Naive thymus-derived CD8-positive, alpha-beta T cell (primary cell): ENCODE results near the gene SNHG17. TPM values are rescaled to one million over a fixed set of nuclear protein-coding genes. Genes with fewer than 3 reads are reported as not detected.
"Not testable (repeated sequence)": the region's sequence is repeated elsewhere in the genome, so short reads cannot be mapped to it uniquely, and the experiment has no call there.

Experiments used
- ATAC-seq, 2 donors: fragments of 150-1000 bp; cut with Tn5 transposase in 1 of 2; sonication (Bioruptor Pico), chemical (Tn5 transposase) in 1 of 2; 1 replicate in 1 of 2; 2 replicates in 1 of 2; pipeline ENCODE4 v1.10.0; 2021; ENCODE audit warnings: mild to moderate bottlenecking in 2 of 2, moderate library complexity in 2 of 2
- POLR2A ChIA-PET: fragments of 350-600 bp; sonication (Branson Sonifier 250); formaldehyde crosslinking; loops from one replicate; lab custom pipeline; 2021; ENCODE audit warnings: antibody characterized with exemption; lab: Charles Lee
- DNase-seq, 10 donors: peaks; one replicate each; pipeline versions ENCODE4 v3.0.0 to v3.0.0-alpha.2; 2020 to 2022
- H3K27ac Mint-ChIP-seq, 10 donors: one replicate each; pipeline ENCODE4 v1.8.0; 2020 to 2022; ENCODE audit warnings: mild to moderate bottlenecking in 10 of 10, mixed read lengths in 10 of 10, moderate library complexity in 4 of 10, inconsistent platforms in 1 of 10
- H3K27me3 Mint-ChIP-seq, 5 donors: one replicate each; pipeline ENCODE4 v1.8.0; 2021 to 2022; ENCODE audit warnings: mixed read lengths in 5 of 5
- H3K36me3 Mint-ChIP-seq, 3 donors: one replicate each; pipeline ENCODE4 v1.8.0; 2020 to 2022; ENCODE audit warnings: mixed read lengths in 3 of 3, mild to moderate bottlenecking in 2 of 3, inconsistent platforms in 1 of 3
- H3K4me1 Mint-ChIP-seq, 4 donors: one replicate each; pipeline ENCODE4 v1.8.0; 2021 to 2022; ENCODE audit warnings: mixed read lengths in 4 of 4
- H3K4me3 Mint-ChIP-seq, 10 donors: one replicate each; pipeline ENCODE4 v1.8.0; 2020 to 2022; ENCODE audit warnings: mild to moderate bottlenecking in 10 of 10, mixed read lengths in 10 of 10, moderate library complexity in 6 of 10, inconsistent platforms in 1 of 10
- H3K9me3 Mint-ChIP-seq, 9 donors: one replicate each; pipeline ENCODE4 v1.8.0; 2020 to 2022; ENCODE audit warnings: mixed read lengths in 9 of 9, mild to moderate bottlenecking in 3 of 9, inconsistent platforms in 1 of 9, moderate library complexity in 1 of 9
- polyA plus RNA-seq, 3 donors: library from polyadenylated mRNA; unstranded; fragments of 300-500 nt; fragmentation: Illumina TruSeq; gene quantifications; one replicate each; pipeline ENCODE4 v1.2.3, GENCODE V29; 2021
- total RNA-seq, 8 experiments: library from RNA in 2 of 8; stranded (reverse) in 2 of 8; gene quantifications; one replicate each; pipeline ENCODE4 v1.2.3 and lab custom pipeline; 2021 to 2026

SNHG17 gene
- total and polyA plus RNA-seq, 5 experiments from 2014 or later = 33.8 to 127 (median 75.3) TPM

GRCh38 chr20:38412877-38413577 is 22.1 kb downstream of the SNHG17 start:
- POLR2A ChIA-PET = no interaction called here
- no peak overlapping the region for H3K4me3 Mint-ChIP-seq
- no peaks in the 10 kb centered on the region for H3K4me1 Mint-ChIP-seq
- no peaks in the 10 kb centered on the region for H3K27me3 Mint-ChIP-seq
- peaks cover 0 to 4% (median 0%) of the 10 kb centered on the region in 9 donors for H3K9me3 Mint-ChIP-seq
- ATAC-seq (no peak), DNase-seq (no peak)
- peaks cover 10 to 52% (median 46%) of the 10 kb centered on the region in 3 donors for H3K36me3 Mint-ChIP-seq
- H3K27ac Mint-ChIP-seq = no peak overlapping the region

GRCh38 chr20:38407822-38408221 is 27.3 kb downstream of the SNHG17 start:
- H3K27ac Mint-ChIP-seq, ATAC-seq, DNase-seq, H3K4me1 Mint-ChIP-seq, H3K9me3 Mint-ChIP-seq, POLR2A ChIA-PET, H3K27me3 Mint-ChIP-seq, H3K4me3 Mint-ChIP-seq: not testable (repeated sequence)
- H3K36me3 Mint-ChIP-seq = peaks cover 4 to 17% (median 11%) of the 10 kb centered on the region in 3 donors

- peaks cover 4 to 15% (median 6%) of the 10 kb centered on the region in 3 donors for H3K36me3 Mint-ChIP-seq
- no peak overlapping the region for H3K4me3 Mint-ChIP-seq
- H3K27ac Mint-ChIP-seq = no peak overlapping the region
- H3K4me1 Mint-ChIP-seq = no peaks in the 10 kb centered on the region
- H3K27me3 Mint-ChIP-seq = no peaks in the 10 kb centered on the region
- peaks cover 0 to 6% (median 0%) of the 10 kb centered on the region in 9 donors for H3K9me3 Mint-ChIP-seq
- POLR2A ChIA-PET = no interaction called here
- no peak for ATAC-seq
- no peak for DNase-seq
These were observed 27.8 kb downstream of the SNHG17 start for GRCh38 chr20:38407321-38407720.

DNA sequence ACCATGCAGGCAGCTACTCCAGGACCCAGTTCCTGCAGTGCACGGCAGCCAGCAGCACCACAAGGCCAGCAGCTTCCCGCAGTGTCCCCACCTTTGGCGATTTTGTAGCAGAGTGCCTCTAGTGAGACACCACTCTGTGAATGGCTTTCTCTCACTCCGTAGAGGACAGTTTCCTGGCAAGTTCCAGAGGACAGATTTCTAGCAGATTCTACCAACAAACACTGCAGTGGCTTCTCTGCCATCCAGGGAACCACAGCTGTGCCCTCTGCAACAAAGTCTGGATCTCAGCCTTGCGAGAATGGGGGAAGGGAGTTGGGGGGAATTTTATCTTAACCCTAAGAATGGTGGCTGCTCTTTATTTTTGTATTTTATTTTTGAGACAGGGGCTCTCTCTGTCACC is 28.7 kb downstream of the SNHG17 start:
- no peaks in the 10 kb centered on the region for H3K4me1 Mint-ChIP-seq
- H3K27me3 Mint-ChIP-seq = peaks cover 0 to 2% (median 0%) of the 10 kb centered on the region in 5 donors
- H3K9me3 Mint-ChIP-seq = peaks cover 0 to 6% (median 0%) of the 10 kb centered on the region in 9 donors
- no peak overlapping the region for H3K4me3 Mint-ChIP-seq
- DNase-seq (no peak), ATAC-seq (no peak)
- H3K36me3 Mint-ChIP-seq = peaks cover 0 to 12% (median 4%) of the 10 kb centered on the region in 3 donors
- H3K27ac Mint-ChIP-seq = no peak overlapping the region
- POLR2A ChIA-PET = no interaction called here

DNA sequence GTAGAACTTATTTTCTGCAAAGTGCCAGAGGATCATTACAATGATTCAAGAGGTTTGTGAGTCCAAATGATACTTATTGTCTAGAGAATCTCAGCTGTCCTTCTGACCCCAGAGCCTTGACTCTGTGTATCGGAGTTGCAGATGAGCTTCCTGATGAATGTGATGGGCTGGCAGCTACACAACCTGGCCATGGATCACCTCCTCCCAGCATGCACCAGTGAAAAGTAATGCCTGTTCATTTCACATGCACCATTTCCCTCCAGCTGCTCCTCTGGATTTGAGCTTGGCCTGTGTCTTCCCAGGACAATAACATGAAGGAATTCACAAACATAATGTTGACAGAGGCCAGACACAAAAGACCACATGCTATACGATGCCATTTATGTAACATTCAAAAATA is 30.0 kb downstream of the SNHG17 start:
- H3K4me1 Mint-ChIP-seq = no peaks in the 10 kb centered on the region
- ATAC-seq (no peak), DNase-seq (no peak)
- H3K4me3 Mint-ChIP-seq = no peak overlapping the region
- H3K36me3 Mint-ChIP-seq = peaks cover 0 to 12% (median 4%) of the 10 kb centered on the region in 3 donors
- no peak overlapping the region for H3K27ac Mint-ChIP-seq
- peaks cover 0 to 6% (median 0%) of the 10 kb centered on the region in 9 donors for H3K9me3 Mint-ChIP-seq
- H3K27me3 Mint-ChIP-seq = peaks cover 0 to 5% (median 2%) of the 10 kb centered on the region in 5 donors
- POLR2A ChIA-PET = no interaction called here

GRCh38 chr20:38404016-38404415 is 31.1 kb downstream of the SNHG17 start:
- POLR2A ChIA-PET = no interaction called here
- Mint-ChIP-seq H3K27me3 (peaks cover 0 to 6% (median 2%) of the 10 kb centered on the region in 5 donors), H3K27ac (no peak overlapping the region), H3K4me3 (no peak overlapping the region), H3K9me3 (peaks cover 0 to 6% (median 0%) of the 10 kb centered on the region in 9 donors), H3K36me3 (peaks cover 0 to 12% (median 4%) of the 10 kb centered on the region in 3 donors), H3K4me1 (no peaks in the 10 kb centered on the region)
- ATAC-seq (no peak), DNase-seq (no peak)

- Mint-ChIP-seq H3K4me1 (no peaks in the 10 kb centered on the region), H3K36me3 (peaks cover 0 to 6% (median 4%) of the 10 kb centered on the region in 3 donors), H3K4me3 (no peak overlapping the region), H3K27ac (no peak overlapping the region), H3K9me3 (peaks cover 0 to 6% (median 0%) of the 10 kb centered on the region in 9 donors), H3K27me3 (peaks cover 0 to 7% (median 2%) of the 10 kb centered on the region in 5 donors)
- DNase-seq (no peak), ATAC-seq (no peak)
- POLR2A ChIA-PET = no interaction called here
These were observed 32.3 kb downstream of the SNHG17 start for GRCh38 chr20:38402816-38403215.

GRCh38 chr20:38402089-38402488 is 33.0 kb downstream of the SNHG17 start:
- peaks cover 0 to 7% (median 2%) of the 10 kb centered on the region in 5 donors for H3K27me3 Mint-ChIP-seq
- POLR2A ChIA-PET = interaction anchor here (0.6 kb wide), 1 partner anchor 16 kb away, joined by 7 read pairs; no protein-coding TSS in a partner anchor
- no peak overlapping the region for H3K27ac Mint-ChIP-seq
- H3K9me3 Mint-ChIP-seq = peaks cover 0 to 6% (median 0%) of the 10 kb centered on the region in 9 donors
- peaks cover 0 to 6% (median 4%) of the 10 kb centered on the region in 3 donors for H3K36me3 Mint-ChIP-seq
- no peak for ATAC-seq
- no peak overlapping the region for H3K4me3 Mint-ChIP-seq
- no peaks in the 10 kb centered on the region for H3K4me1 Mint-ChIP-seq
- DNase-seq = no peak

DNA sequence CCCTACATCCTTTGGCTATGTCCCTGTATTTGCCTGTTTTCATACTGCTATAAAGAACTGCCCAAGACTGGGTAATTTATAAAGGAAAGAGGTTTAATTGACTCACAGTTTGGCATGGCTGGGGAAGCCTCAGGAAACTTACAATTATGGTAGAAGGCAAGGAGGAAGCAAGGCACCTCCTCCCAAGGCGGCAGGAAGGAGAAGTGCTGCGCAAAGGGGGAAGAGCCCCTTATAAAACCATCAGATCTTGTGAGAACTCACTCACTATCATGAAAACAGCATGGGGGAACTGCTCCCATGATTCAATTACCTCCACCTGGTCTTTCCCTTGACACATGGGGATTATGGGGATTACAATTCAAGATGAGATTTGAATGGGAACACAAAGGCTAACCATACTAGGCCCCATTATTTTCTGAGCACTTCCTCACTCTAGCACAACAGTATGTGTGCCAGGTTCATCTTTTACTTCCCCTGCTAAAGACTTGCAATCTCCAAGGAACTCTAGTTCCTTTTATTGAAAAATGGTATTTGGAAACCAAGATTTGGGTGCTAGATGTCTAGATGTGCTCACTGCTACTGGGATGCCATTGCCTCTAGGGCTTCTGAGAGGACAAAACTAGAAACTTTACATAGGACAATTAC is 39.3 kb downstream of the SNHG17 start:
- ATAC-seq, H3K27ac Mint-ChIP-seq, H3K36me3 Mint-ChIP-seq, H3K27me3 Mint-ChIP-seq, H3K4me1 Mint-ChIP-seq, POLR2A ChIA-PET, DNase-seq, H3K4me3 Mint-ChIP-seq, H3K9me3 Mint-ChIP-seq: not testable (repeated sequence)

DNA sequence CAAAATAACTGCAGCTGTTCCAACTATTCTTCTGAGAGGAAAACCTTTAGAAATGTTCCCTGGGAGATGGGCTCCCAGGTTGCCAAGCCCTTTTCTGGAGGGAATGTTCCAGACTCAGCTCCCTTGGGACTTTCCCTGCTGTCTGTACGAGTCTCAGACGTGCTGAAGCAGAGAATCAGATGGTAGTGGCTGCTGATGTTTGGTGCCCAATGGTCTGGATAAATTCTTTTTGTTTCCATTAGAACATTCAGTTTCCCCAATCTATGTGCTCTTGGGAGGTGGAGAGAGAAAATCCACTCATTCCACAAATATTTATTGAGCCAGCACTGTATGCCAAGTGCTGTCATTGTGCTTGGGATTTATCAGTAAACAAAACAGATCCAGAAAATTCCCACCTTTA is 40.0 kb downstream of the SNHG17 start:
- ATAC-seq = no peak
- no peak for DNase-seq
- Mint-ChIP-seq H3K36me3 (no peaks in the 10 kb centered on the region), H3K27me3 (peaks cover 0 to 10% (median 3%) of the 10 kb centered on the region in 5 donors), H3K9me3 (peaks cover 0 to 7% (median under 1%) of the 10 kb centered on the region in 9 donors), H3K27ac (no peak overlapping the region), H3K4me1 (no peaks in the 10 kb centered on the region), H3K4me3 (no peak overlapping the region)
- POLR2A ChIA-PET = no interaction called here

DNA sequence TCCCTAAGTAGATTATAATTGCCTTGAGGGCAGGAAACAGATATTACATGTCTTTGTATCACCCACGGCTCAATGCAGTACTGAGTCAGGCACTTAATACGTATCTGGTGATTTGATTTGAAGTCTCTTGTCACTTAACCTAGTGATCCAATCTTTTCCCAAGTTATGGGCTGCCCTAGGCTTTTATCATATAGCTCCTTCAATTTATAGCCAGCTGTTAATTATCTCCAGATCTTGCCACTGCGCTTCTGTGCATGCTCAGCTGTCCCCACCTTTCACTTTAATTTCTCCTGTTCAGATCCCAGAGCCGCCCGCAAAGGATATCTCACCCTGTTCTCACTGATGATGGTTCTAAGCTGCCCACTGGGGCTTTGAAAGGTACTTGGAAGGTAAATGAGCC is 41.9 kb downstream of the SNHG17 start:
- H3K36me3 Mint-ChIP-seq = peaks cover 0 to 6% (median 4%) of the 10 kb centered on the region in 3 donors
- peaks cover 0 to 17% (median 8%) of the 10 kb centered on the region in 9 donors for H3K9me3 Mint-ChIP-seq
- peaks cover 0 to 9% (median 6%) of the 10 kb centered on the region in 5 donors for H3K27me3 Mint-ChIP-seq
- POLR2A ChIA-PET = no interaction called here
- no peak overlapping the region for H3K4me3 Mint-ChIP-seq
- no peak for DNase-seq
- H3K4me1 Mint-ChIP-seq = no peaks in the 10 kb centered on the region
- H3K27ac Mint-ChIP-seq = no peak overlapping the region
- ATAC-seq = no peak

GRCh38 chr20:38392356-38392755 is 42.8 kb downstream of the SNHG17 start:
- POLR2A ChIA-PET = no interaction called here
- Mint-ChIP-seq H3K36me3 (peaks cover 0 to 6% (median 4%) of the 10 kb centered on the region in 3 donors), H3K27me3 (peaks cover 0 to 12% (median 6%) of the 10 kb centered on the region in 5 donors), H3K4me1 (no peaks in the 10 kb centered on the region), H3K9me3 (peaks cover 0 to 17% (median 8%) of the 10 kb centered on the region in 9 donors), H3K4me3 (no peak overlapping the region), H3K27ac (no peak overlapping the region)
- ATAC-seq (no peak), DNase-seq (no peak)

- peaks cover 0 to 17% (median 8%) of the 10 kb centered on the region in 9 donors for H3K9me3 Mint-ChIP-seq
- POLR2A ChIA-PET = interaction anchor here (0.7 kb wide), 1 partner anchor 24 kb away, joined by 4 read pairs; no protein-coding TSS in a partner anchor
- H3K36me3 Mint-ChIP-seq = peaks cover 0 to 6% (median 4%) of the 10 kb centered on the region in 3 donors
- H3K27me3 Mint-ChIP-seq = peaks cover 4 to 17% (median 9%) of the 10 kb centered on the region in 5 donors
- DNase-seq (no peak), ATAC-seq (no peak)
- no peak overlapping the region for H3K27ac Mint-ChIP-seq
- H3K4me1 Mint-ChIP-seq = no peaks in the 10 kb centered on the region
- no peak overlapping the region for H3K4me3 Mint-ChIP-seq
These were observed 47.2 kb downstream of the SNHG17 start for GRCh38 chr20:38387953-38388352.
